Measurements from ENCODE around the gene C22orf15. TPM values are rescaled to one million over a fixed set of nuclear protein-coding genes. Genes with fewer than 3 reads are reported as not detected.

The C22orf15 gene
- total RNA-seq, 1 donor from 2014 or later, result not detected

GRCh38 chr22:23763954-23764353 lies 1.2 kb downstream of the C22orf15 start:
- TF ChIP-seq CTCF (IDR thresholded peaks at IDR 0.05), result no peak
- Mint-ChIP-seq H3K9me3 (ENCODE audit: low read depth) (no peaks in the 10 kb centered on the region), H3K27ac (ENCODE audit: unreplicated experiment) (peak overlapping the region; percentile 49), H3K4me1 (ENCODE audit: low read depth) (peaks cover 28% of the 10 kb centered on the region), H3K36me3 (ENCODE audit: low read depth) (peaks cover 2% of the 10 kb centered on the region), H3K27me3 (ENCODE audit: low read depth) (no peaks in the 10 kb centered on the region), H3K4me3 (ENCODE audit: unreplicated experiment) (no peak overlapping the region)
- DNase-seq (ENCODE audit: low spot score), result no peak

- Mint-ChIP-seq H3K27me3 (ENCODE audit: low read depth) (no peaks in the 10 kb centered on the region), H3K27ac (ENCODE audit: unreplicated experiment) (peak overlapping the region; percentile 76), H3K4me3 (ENCODE audit: unreplicated experiment) (no peak overlapping the region), H3K4me1 (ENCODE audit: low read depth) (peaks cover 36% of the 10 kb centered on the region), H3K36me3 (ENCODE audit: low read depth) (peaks cover 2% of the 10 kb centered on the region), H3K9me3 (ENCODE audit: low read depth) (no peaks in the 10 kb centered on the region)
- TF ChIP-seq CTCF (IDR thresholded peaks at IDR 0.05), result no peak
- DNase-seq (ENCODE audit: low spot score), result no peak
Observed at GRCh38 chr22:23764899-23765881, 2.4 kb downstream of the C22orf15 start.

GRCh38 chr22:23767303-23767672 lies 4.5 kb downstream of the C22orf15 start:
- H3K27ac Mint-ChIP-seq (ENCODE audit: unreplicated experiment), result no peak overlapping the region
- peak overlapping the region; percentile 87 for H3K4me3 Mint-ChIP-seq (ENCODE audit: unreplicated experiment)
- peaks cover 2% of the 10 kb centered on the region for H3K36me3 Mint-ChIP-seq (ENCODE audit: low read depth)
- H3K4me1 Mint-ChIP-seq (ENCODE audit: low read depth), result peaks cover 40% of the 10 kb centered on the region
- no peaks in the 10 kb centered on the region for H3K27me3 Mint-ChIP-seq (ENCODE audit: low read depth)
- no peak for TF ChIP-seq CTCF (IDR thresholded peaks at IDR 0.05)
- H3K9me3 Mint-ChIP-seq (ENCODE audit: low read depth), result no peaks in the 10 kb centered on the region
- no peak for DNase-seq (ENCODE audit: low spot score)

GRCh38 chr22:23767673-23768548 lies 5.1 kb downstream of the C22orf15 start, which contains the start of gene CHCHD10:
CHCHD10 (minus strand) TSS chr22:23767972; CDS start chr22:23767874, 98 bp downstream.
- peaks cover 37% of the 10 kb centered on the region for H3K4me1 Mint-ChIP-seq (ENCODE audit: low read depth)
- no peaks in the 10 kb centered on the region for H3K9me3 Mint-ChIP-seq (ENCODE audit: low read depth)
- peak; percentile 97 for TF ChIP-seq CTCF (IDR thresholded peaks at IDR 0.05)
- H3K36me3 Mint-ChIP-seq (ENCODE audit: low read depth), result peaks cover 2% of the 10 kb centered on the region
- no peak for DNase-seq (ENCODE audit: low spot score)
- peak within 1 kb of the TSS; percentile 57 for H3K27ac Mint-ChIP-seq (ENCODE audit: unreplicated experiment)
- no peaks in the 10 kb centered on the region for H3K27me3 Mint-ChIP-seq (ENCODE audit: low read depth)
- peak within 1 kb of the TSS; percentile 87 for H3K4me3 Mint-ChIP-seq (ENCODE audit: unreplicated experiment)
